Stimulated activated CD4-positive, alpha-beta T cell treated with anti-CD3 and anti-CD28 coated beads, TNF-alpha, amount 100 ng/mL, for 48 hours (primary cell): Measurements from ENCODE around the gene RFC1.
"Not testable (repeated sequence)": the region's sequence is repeated elsewhere in the genome, so short reads cannot be mapped to it uniquely, and the experiment has no call there.

Experiments
- DNase-seq, 3 donors: peaks; one replicate each; pipeline ENCODE4 v3.0.0-alpha.2; 2020; ENCODE audit warnings: low read depth in 3 of 3

Gene RFC1

DNA sequence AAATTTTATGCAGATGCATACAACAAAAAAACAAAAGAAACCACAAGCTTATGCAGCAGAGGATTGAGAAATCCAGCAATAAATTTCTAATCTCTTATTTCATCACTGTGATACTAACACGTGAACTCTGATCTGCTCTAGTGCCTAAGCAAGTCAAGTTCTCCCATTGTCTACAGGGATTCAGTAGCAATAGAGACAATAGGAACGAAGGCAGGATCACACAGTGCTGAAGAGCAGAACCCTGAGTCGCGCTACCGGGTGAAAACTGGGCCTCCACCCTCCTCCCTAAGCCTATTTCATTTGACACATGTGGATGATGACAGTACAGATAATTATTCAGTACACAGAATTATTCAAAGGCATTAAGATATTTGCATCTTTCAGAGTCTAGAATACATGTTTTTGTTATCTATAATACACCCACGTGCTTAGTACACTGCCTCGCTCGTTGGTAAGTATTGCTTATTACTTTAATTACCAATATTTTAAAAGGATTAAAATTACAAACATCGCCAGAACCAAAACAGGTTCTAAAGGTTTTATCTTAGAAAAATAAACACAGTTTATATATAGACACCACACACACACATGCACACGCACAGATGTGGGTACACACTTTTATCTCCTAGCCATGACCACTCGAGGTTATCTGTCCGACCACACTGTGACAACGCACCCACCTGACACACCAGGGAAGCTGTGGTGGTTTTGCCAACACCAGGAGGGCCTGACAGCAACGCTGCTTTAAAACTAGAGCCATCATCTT lies 60.1 kb downstream of the RFC1 start:
- DNase-seq = no peak

DNA sequence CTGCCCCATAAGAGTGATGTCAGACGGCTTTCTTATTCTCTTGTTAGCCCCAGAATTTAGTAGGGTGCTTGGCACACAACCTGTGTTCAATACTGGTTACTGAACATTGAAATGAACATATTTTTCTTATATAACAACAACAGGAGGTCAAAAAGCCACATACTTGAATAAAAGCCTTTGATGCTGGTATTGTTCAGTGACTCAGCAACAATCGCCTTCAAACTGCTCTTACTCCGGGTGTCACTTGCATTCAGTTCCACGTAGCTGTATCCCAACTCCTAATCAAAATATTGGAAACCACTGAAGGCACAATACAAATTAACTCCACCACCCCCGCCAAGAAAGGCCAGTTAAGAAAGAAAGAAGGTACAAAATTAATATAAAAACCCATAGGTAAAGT lies 61.5 kb downstream of the RFC1 start:
- DNase-seq = no peak

DNA sequence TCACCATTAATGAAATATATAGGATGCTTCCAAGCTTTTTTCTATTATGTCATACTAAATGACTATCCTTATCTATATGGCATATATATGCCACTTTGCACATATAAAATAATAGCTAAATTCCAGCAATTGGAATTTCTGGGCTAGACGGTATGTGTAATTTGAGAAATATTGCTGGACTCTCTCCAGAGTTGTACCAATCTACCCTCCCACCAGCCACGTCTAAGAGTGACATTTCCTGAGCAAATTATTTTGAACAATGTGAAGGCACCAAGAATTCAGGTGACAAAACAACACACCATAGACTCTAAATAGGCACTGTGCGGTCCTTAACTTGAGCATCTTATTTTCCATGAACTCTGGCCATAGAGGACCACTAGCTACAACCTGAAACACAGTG lies 62.3 kb downstream of the RFC1 start:
- DNase-seq = no peak

DNA sequence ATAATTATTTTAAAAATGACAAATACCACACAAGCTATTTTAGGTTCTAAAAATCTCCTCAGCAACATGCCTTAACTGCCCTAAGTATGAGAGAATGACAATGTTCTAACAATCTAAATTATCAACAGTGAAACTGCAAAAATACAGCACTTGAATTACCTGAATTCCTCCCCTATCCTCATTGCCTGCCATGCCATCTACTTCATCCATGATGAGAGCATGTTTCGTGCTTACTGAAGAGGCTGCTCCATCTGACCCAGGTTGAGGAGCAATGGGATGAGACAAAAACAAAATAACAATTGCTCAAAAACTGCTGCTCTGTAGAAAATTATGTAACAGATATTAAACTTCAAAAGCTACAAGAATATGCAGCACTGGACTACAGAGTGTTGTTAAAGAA lies 63.3 kb downstream of the RFC1 start:
- no peak for DNase-seq

DNA sequence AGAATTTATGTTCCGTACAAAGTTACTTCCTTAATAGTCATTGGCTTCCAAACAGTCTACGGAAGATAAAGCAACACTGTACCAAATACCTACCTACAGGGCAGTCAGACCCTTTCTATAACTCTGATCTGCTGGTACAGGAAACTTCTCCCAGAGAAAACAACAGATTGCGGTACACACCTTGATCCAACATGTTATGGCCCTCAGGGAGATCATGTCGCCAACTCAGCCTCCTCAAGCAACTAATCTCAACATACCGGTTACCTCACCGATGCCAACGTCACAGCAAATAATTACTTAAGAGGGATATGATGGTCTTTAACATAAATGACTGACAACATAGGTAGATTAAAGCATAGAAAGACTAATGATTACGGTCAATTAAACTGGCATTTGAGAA lies 70.4 kb downstream of the RFC1 start:
- no peak for DNase-seq

- not testable (repeated sequence) for DNase-seq
These were observed 73.7 kb downstream of the RFC1 start for GRCh38 chr4:39292433-39292832.

GRCh38 chr4:39291686-39292085 lies 74.5 kb downstream of the RFC1 start:
- no peak for DNase-seq

DNA sequence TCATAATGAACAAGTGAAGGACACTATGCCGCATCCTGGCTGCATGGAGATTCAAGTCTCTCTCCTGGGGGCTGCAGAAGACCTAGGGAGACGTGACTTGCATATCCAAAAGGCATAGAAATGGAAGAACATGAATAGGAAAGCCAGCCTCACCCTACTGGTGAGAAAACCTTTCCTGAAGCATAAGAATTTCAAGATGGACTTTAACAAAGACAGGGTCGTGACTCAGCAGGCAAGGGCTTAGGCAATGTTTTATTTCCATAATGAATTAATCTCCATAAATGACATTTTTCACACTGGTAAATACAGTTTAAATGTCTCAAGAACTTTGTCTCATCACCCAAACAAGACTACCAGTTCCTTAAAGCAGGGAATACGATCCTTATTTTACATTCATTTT lies 78.9 kb downstream of the RFC1 start:
- DNase-seq = no peak

- no peak for DNase-seq
These were observed 79.9 kb downstream of the RFC1 start for GRCh38 chr4:39286263-39286662.

GRCh38 chr4:39285853-39286252 lies 80.3 kb downstream of the RFC1 start:
- DNase-seq = no peak

DNA sequence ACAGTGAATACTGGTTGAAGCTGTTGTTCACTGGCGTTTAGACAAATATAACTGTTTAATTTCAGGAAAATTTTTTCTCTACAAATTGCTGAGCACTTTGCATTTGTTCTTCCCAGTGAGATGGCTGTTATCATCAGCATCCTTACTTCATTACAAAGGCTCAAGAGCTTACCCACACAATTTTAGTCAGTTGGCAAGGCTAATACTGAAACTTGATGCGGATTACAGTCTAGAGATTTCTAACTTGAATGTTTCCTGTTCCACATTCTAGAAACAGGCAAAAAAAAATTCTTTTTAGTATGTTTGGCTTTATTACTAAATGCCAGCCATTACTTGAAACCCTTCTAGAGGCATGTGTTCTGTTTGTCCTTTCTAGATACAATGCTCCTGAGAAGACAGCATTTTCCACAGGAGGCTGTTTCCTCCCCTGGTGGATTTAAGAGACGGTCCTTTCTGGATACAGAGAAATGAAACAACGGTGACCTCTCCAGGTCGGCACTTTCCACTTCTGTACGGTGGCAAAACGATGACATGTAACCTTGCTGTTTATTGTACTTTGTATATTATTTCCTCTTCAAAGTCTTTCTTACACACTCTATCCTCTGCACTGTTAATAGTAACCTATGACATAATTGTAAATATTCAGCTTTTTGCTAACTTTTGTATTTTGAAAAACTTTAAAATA lies 80.9 kb downstream of the RFC1 start:
- DNase-seq = no peak

- DNase-seq = no peak
These were observed 85.4 kb downstream of the RFC1 start for GRCh38 chr4:39280770-39281169.

DNA sequence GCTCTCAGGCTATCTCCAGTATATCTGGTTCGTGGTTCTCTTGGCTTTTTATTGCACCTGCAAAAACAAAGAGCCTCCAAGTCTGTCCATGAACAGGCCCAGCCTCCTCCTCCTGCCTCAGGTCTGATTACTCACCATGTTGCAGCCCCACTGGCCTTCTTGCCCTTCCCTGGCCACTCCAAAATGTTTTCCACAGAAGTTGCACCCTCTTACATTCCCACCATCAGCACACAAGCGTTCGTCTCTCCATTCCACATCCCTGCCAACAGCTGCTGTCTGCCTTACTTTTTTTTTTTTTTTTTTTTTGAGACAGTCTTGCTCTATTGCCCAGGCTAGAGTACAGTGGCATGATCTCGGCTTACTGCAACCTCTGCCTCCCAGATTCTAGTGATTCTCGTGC lies 86.7 kb downstream of the RFC1 start:
- DNase-seq = no peak

GRCh38 chr4:39278476-39278875 lies 87.7 kb downstream of the RFC1 start:
- no peak for DNase-seq

DNA sequence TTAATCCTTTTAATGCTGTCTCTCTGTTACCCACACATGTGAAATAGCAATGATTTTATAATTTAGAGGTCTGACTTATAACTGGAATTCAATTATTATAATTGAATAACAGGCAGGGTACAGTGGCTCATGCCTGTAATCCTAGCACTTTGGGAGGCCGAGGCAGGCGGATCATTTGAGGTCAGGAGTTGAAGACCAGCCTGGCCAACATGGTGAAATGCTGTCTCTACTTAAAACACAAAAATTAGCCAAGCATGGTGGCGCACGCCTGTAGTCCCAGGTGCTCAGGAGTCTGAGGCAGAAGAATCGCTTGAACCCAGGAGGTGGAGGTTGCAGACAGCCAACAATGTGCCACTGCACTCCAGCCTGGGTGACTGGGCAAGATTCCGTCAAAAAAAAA lies 88.5 kb downstream of the RFC1 start:
- not testable (repeated sequence) for DNase-seq

- no peak for DNase-seq
These were observed 91.7 kb downstream of the RFC1 start for GRCh38 chr4:39274503-39274902.

- no peak for DNase-seq
These were observed 102.3 kb downstream of the RFC1 start for GRCh38 chr4:39263895-39264294.

DNA sequence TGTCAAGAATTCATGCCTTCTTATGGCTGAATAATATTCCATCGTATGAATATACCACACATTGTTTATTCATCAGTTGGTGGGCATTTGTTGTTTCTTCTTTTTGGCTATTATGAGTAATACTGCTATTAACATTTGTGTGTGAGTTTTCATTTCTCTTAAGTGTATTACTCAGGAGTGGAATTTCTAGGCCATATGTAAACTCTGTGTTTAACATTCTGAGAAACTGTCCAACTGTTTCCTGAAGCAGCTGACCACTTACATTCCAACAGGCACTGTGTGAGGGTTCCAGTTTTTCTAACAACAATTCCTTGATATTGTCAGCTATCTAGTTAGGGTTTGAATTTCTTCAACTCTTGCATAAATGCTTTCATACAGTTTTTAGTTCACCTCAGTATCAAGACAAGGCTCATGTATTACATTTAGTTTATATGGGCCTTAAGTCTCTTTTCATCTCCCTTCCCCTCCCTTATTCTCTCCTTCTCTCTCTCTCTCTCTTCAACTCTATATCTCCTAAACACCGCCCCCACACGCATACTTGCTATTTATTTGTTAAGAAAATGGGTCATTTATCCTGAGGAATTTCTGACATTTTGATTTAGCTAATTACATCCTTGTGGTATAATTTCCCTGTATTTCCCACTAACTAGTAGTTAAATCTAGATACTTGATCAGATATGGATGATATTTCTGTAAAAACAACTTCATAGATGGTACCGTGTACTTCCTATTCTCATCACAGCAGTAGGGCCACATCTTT lies 106.4 kb downstream of the RFC1 start:
- DNase-seq = no peak

DNA sequence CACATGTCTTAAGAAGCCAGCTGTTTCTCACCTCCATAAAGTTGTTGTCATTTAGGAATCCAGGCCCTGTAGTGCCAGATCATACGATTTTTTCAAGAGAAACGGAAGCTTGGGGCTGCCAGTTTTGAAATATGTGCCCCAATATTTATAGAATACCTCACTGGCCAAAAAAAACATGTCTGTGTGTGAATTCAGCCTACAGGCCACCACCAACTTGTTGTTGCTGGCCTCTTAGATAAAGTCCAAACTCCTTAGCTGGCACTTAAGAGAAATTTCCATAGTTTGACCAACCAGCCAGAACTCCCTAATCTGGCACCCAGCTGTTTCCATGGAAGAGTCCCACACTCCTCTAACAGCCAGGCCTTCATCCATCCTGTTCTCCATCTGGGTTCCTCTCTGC lies 109.7 kb downstream of the RFC1 start:
- no peak for DNase-seq

DNA sequence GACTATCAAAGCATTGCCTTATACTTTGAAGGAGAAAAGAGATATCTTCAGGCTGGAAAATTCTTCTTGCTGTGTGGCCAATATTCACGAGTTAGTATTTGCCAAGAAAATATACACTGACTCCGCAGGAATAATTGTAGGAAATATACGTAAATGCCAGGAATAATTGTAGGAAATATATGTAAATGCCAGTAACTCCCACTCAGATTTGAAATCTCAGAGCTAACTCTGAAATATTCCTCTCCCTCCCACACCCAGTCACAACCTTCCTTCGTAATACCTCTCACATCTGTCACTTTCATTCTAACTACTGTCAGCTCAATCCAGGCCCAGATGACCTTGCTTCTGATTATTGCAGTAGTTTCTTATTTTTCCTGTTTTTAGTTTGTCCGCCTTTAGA lies 110.3 kb downstream of the RFC1 start:
- no peak for DNase-seq

DNA sequence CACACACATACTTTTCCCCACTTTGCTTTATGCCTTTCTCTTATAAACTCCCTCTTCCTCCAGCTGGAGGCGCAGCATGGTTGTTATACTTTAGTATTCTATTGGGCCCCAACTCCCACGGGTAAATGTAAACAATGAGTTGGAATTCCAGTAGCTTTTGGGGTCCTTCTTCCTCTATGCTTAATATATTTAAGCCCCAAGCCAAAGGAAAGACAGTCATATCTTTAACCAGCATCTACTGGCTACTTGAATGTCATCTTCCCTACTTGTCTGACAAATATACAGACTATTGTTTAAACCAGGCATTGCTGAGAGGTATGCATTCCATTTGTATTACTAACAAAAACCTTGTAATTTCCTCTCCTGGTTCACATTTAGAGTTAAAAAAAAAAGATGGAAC lies 110.9 kb downstream of the RFC1 start:
- DNase-seq = no peak

DNA sequence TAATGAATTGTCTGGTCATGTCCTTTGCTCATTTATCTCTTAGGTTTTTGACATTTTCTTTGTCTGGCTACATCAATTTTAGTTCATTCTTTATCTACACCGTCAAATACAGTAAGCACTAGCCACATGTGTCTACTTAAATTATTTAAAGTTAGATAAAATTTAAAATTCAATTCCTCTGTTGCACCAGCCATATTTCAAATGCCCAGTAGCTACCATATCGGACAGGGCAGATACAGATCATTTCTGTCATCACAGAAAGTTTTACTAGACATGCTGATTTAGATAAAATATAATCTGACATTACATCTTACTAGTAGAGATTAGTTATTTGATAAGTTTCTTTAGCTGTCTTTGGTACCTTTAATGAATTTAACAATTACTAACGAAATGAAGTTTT lies 122.7 kb downstream of the RFC1 start:
- DNase-seq = no peak
